Measurements from ENCODE around the gene PIGH.

PIGH gene

GRCh38 chr14:67577909-67578749, 21.9 kb downstream of the PIGH start:
- TF ChIP-seq CTCF (IDR thresholded peaks at IDR 0.05; ENCODE audit: low read depth, low read length): no peak
- no peak for DNase-seq (ENCODE audit: extremely low read depth, low read depth)

- TF ChIP-seq CTCF (IDR thresholded peaks at IDR 0.05; ENCODE audit: low read depth, low read length): no peak
- DNase-seq (ENCODE audit: extremely low read depth, low read depth): no peak
These were observed 22.8 kb downstream of the PIGH start for GRCh38 chr14:67577181-67577808.

GRCh38 chr14:67576216-67576955, 23.7 kb downstream of the PIGH start:
- DNase-seq (ENCODE audit: extremely low read depth, low read depth): no peak
- TF ChIP-seq CTCF (IDR thresholded peaks at IDR 0.05; ENCODE audit: low read depth, low read length): no peak

GRCh38 chr14:67575684-67576083, 24.4 kb downstream of the PIGH start:
- TF ChIP-seq CTCF (IDR thresholded peaks at IDR 0.05; ENCODE audit: low read depth, low read length): no peak
- no peak for DNase-seq (ENCODE audit: extremely low read depth, low read depth)

GRCh38 chr14:67574806-67575205, 25.3 kb downstream of the PIGH start:
- no peak for TF ChIP-seq CTCF (IDR thresholded peaks at IDR 0.05; ENCODE audit: low read depth, low read length)
- no peak for DNase-seq (ENCODE audit: extremely low read depth, low read depth)

GRCh38 chr14:67574156-67574555, 25.9 kb downstream of the PIGH start:
- no peak for DNase-seq (ENCODE audit: extremely low read depth, low read depth)
- no peak for TF ChIP-seq CTCF (IDR thresholded peaks at IDR 0.05; ENCODE audit: low read depth, low read length)

Measured in AG09319 (cell line).